ENCODE results near the gene NEGR1.

- TF ChIP-seq, protein P1, sequence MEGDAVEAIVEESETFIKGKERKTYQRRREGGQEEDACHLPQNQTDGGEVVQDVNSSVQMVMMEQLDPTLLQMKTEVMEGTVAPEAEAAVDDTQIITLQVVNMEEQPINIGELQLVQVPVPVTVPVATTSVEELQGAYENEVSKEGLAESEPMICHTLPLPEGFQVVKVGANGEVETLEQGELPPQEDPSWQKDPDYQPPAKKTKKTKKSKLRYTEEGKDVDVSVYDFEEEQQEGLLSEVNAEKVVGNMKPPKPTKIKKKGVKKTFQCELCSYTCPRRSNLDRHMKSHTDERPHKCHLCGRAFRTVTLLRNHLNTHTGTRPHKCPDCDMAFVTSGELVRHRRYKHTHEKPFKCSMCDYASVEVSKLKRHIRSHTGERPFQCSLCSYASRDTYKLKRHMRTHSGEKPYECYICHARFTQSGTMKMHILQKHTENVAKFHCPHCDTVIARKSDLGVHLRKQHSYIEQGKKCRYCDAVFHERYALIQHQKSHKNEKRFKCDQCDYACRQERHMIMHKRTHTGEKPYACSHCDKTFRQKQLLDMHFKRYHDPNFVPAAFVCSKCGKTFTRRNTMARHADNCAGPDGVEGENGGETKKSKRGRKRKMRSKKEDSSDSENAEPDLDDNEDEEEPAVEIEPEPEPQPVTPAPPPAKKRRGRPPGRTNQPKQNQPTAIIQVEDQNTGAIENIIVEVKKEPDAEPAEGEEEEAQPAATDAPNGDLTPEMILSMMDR (conservative IDR thresholded peaks at IDR 0.05; ENCODE audit: low read length) = no peak
- TF ChIP-seq EZH2phosphoT487 (IDR thresholded peaks at IDR 0.05; ENCODE audit: borderline replicate concordance) = no peak
Observed at GRCh38 chr1:71693581-71693980, 588.8 kb downstream of the NEGR1 start.

All from Loucy (cell line).